ENCODE results near the gene AP1M2.

The AP1M2 gene

GRCh38 chr19:10593820-10594637 lies 6.9 kb upstream of the AP1M2 start:
- TF ChIP-seq ZNF565 (CRISPR knock-in tag; conservative IDR thresholded peaks at IDR 0.05; ENCODE audit: low read depth) (no peak), SNAI2 (CRISPR knock-in tag; IDR thresholded peaks at IDR 0.05) (no peak), TSHZ2 (CRISPR knock-in tag; IDR thresholded peaks at IDR 0.05) (no peak), GLIS3 (CRISPR knock-in tag; IDR thresholded peaks at IDR 0.05) (no peak), PPARA (CRISPR knock-in tag; IDR thresholded peaks at IDR 0.05; ENCODE audit: borderline replicate concordance) (no peak), ZNF8 (CRISPR knock-in tag; IDR thresholded peaks at IDR 0.05) (no peak), POU6F1 (CRISPR knock-in tag; IDR thresholded peaks at IDR 0.05; ENCODE audit: borderline replicate concordance, low read depth) (no peak), ZC3H10 (CRISPR knock-in tag; IDR thresholded peaks at IDR 0.05) (no peak), CSDC2 (CRISPR knock-in tag; IDR thresholded peaks at IDR 0.05) (no peak), BACH2 (CRISPR knock-in tag; IDR thresholded peaks at IDR 0.05; ENCODE audit: borderline replicate concordance) (no peak), TOX (CRISPR knock-in tag; IDR thresholded peaks at IDR 0.05; ENCODE audit: borderline replicate concordance) (no peak), ARNTL (CRISPR knock-in tag; IDR thresholded peaks at IDR 0.05; ENCODE audit: borderline replicate concordance, low read depth) (no peak), ZFP3 (CRISPR knock-in tag; IDR thresholded peaks at IDR 0.05) (no peak)
- ATAC-seq: no peak

- no peak for TF ChIP-seq PATZ1 (CRISPR knock-in tag; IDR thresholded peaks at IDR 0.05; ENCODE audit: borderline replicate concordance)
- no peak for TF ChIP-seq ZNF565 (CRISPR knock-in tag; conservative IDR thresholded peaks at IDR 0.05; ENCODE audit: low read depth)
- ATAC-seq: no peak
Measured at GRCh38 chr19:10593148-10593547, 6.0 kb upstream of the AP1M2 start.

- TF ChIP-seq ISL1 (CRISPR knock-in tag; IDR thresholded peaks at IDR 0.05) (no peak), CREB5 (CRISPR knock-in tag; IDR thresholded peaks at IDR 0.05; ENCODE audit: low read depth) (no peak)
- no peak for ATAC-seq
Measured at GRCh38 chr19:10587839-10588150, 683 bp upstream of the AP1M2 start.

GRCh38 chr19:10586396-10586795 lies 716 bp downstream of the AP1M2 start:
- ATAC-seq: no peak
- TF ChIP-seq CSDC2 (CRISPR knock-in tag; IDR thresholded peaks at IDR 0.05) (no peak), TOX (CRISPR knock-in tag; IDR thresholded peaks at IDR 0.05; ENCODE audit: borderline replicate concordance) (no peak), ZC3H10 (CRISPR knock-in tag; IDR thresholded peaks at IDR 0.05) (no peak), ZNF565 (CRISPR knock-in tag; conservative IDR thresholded peaks at IDR 0.05; ENCODE audit: low read depth) (no peak), SNAI2 (CRISPR knock-in tag; IDR thresholded peaks at IDR 0.05) (no peak), ZFP30 (CRISPR knock-in tag; IDR thresholded peaks at IDR 0.05) (no peak), CSRNP3 (CRISPR knock-in tag; IDR thresholded peaks at IDR 0.05) (no peak), ESRRG (CRISPR knock-in tag; IDR thresholded peaks at IDR 0.05) (no peak), TCF4 (CRISPR knock-in tag; IDR thresholded peaks at IDR 0.05; ENCODE audit: borderline replicate concordance) (no peak), OSR1 (CRISPR knock-in tag; IDR thresholded peaks at IDR 0.05) (no peak), PATZ1 (CRISPR knock-in tag; IDR thresholded peaks at IDR 0.05; ENCODE audit: borderline replicate concordance) (no peak), ZNF8 (CRISPR knock-in tag; IDR thresholded peaks at IDR 0.05) (no peak), BACH2 (CRISPR knock-in tag; IDR thresholded peaks at IDR 0.05; ENCODE audit: borderline replicate concordance) (no peak), POU6F1 (CRISPR knock-in tag; IDR thresholded peaks at IDR 0.05; ENCODE audit: borderline replicate concordance, low read depth) (no peak)

All from SK-N-SH treated with all-trans-retinoic acid at 6 μM for 48 hours (cell line).